GM19043 (cell line): ENCODE measurements around the gene GRAMD1C.
A peak's percentile ranks its signal among the peaks of the same experiment; 100 is the strongest.
"Not testable (repeated sequence)": the region's sequence is repeated elsewhere in the genome, so short reads cannot be mapped to it uniquely, and the experiment has no call there.

Experiments
- ATAC-seq: cut with Tn5 transposase; IDR thresholded peaks from one replicate; pipeline ENCODE4 v1.9.1; 2021; ENCODE audit warnings: low read depth; ENCODE audit not compliant: unreplicated experiment

Gene GRAMD1C

DNA sequence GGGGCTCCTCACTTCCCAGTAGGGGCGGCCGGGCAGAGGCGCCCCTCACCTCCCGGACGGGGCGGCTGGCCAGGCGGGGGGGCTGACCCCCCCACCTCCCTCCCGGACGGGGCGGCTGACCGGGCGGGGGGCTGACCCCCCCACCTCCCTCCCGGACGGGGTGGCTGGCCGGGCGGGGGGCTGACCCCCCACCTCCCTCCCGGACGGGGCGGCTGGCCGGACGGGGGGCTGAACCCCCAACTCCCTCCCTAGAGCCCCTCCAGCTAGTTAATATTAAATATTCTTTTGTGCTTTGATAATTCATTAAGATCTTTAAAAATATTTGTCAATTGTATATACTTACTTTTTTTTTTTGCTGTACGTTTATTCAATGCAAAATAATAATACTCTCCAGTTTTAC, 11.3 kb downstream of the GRAMD1C start:
- not testable (repeated sequence) for ATAC-seq

GRCh38 chr3:113850391-113850790, 11.8 kb downstream of the GRAMD1C start:
- ATAC-seq, result not testable (repeated sequence)

GRCh38 chr3:113852506-113852905, 13.9 kb downstream of the GRAMD1C start:
- no peak for ATAC-seq

GRCh38 chr3:113867506-113867905, 28.9 kb downstream of the GRAMD1C start:
- no peak for ATAC-seq

GRCh38 chr3:113873293-113873692, 34.7 kb downstream of the GRAMD1C start:
- no peak for ATAC-seq

DNA sequence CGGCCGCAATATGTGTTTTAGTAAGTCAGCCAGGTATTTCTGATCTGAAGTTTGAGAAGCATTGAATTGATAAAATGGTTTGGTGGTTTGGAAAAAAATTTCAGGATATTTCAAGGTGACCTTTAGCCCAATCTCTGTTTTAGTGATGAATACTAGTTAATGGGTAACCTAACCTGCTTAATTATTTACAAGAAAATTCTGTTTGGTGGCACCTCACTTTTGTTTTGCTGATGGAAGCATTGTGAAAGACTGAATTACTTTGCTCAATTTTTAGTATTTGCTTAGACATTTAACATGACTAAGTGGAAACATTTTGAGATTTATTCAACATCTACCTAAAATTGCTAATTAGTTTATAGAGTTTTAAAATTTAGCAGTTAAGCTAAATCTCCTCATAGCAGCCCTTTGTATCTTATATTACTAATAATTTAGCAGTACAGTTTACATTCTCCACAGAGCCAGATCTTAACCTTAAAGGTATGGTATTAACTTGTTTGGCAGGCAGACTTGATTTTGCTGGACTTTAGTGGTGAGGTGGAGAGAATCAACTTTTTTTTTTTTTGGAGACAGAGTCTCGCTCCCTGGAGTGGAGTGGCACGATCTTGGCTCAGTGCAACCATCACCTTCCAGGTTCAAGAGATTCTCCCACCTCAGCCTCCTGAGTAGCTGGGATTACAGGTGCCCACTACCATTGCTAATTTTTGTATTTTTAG, 35.4 kb downstream of the GRAMD1C start:
- no peak for ATAC-seq

- no peak for ATAC-seq
Observed at GRCh38 chr3:113878403-113878802, 39.8 kb downstream of the GRAMD1C start.

DNA sequence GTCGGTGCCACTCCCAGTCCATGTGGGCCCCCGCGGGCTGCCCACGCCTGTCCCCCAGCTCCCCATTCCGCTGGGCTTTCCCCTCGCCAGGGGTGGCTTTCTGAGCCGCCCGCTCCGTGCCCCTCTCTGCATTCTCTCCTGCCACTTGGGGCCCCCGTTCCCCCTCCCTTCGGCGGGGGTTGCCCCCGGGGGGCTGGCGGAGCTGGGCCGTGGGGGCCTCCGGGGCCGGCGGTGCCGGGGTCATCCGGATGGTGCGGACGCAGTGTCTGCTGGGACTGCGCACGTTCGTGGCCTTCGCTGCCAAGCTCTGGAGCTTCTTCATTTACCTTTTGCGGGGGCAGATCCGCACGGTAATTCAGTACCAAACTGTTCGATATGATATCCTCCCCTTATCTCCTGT, 46.5 kb downstream of the GRAMD1C start:
- no peak for ATAC-seq

GRCh38 chr3:113890256-113890900, 51.8 kb downstream of the GRAMD1C start:
- no peak for ATAC-seq

DNA sequence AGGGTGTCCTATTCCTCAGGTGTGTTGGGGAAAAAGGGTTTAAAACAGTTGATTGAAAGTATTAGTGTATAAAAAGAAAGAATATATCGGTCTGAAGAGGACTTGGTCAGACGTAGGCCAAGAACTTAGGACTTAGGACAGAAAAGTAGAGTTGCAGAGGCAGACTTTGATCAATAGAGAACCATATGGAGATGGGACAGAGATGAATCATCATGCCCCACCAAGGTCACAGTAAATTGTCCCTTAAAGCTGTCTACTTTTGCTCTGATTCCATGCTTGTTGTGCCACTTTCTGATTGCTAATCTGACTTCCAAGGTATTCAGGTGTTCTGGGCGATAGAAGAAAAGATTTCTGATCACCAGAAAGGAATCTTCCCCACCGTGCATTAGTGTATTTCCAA, 56.3 kb downstream of the GRAMD1C start:
- ATAC-seq, result no peak

GRCh38 chr3:113895964-113896363, 57.4 kb downstream of the GRAMD1C start:
- ATAC-seq, result no peak

DNA sequence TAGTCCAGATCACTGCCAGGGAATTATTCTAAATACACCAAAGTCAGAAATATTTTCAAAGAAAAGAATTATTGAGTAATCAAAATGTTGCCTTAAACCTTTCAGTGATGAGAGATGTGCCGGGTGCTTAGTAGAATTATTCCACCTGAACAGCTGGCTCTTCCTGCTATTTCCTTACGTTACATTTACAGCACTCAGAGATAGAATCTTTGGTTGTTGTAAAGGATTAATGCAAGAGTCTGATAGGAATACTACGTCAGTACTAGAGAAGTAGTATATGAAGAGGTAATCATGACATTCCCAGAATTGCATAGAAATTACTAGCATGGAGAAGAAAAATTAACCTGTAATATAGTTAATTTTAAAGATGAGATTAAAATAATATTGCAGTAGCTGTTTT, 58.3 kb downstream of the GRAMD1C start:
- ATAC-seq, result no peak

GRCh38 chr3:113897373-113897777, 58.8 kb downstream of the GRAMD1C start:
- no peak for ATAC-seq

DNA sequence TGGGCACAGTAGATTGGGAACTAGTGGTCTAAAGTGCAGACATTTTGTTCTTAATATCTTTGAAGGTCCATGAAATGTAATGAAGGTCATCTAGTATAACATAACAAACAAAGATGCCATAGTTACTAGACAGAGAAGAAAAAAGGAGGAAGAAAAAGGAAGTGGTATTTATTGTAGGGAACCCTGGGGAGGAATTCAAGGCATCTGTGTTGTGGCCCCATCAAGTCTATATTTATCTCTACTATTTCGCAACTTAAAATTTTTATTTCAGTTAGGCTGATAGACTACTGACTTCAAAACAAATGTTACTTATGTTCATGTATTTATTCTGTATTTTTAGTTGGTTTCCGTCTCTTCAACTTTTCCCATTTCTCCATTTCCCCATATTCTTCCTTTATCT, 60.3 kb downstream of the GRAMD1C start:
- no peak for ATAC-seq

- ATAC-seq, result no peak
Observed at GRCh38 chr3:113906568-113907140, 68.1 kb downstream of the GRAMD1C start.

- ATAC-seq, result no peak
Observed at GRCh38 chr3:113908133-113908532, 69.5 kb downstream of the GRAMD1C start.

DNA sequence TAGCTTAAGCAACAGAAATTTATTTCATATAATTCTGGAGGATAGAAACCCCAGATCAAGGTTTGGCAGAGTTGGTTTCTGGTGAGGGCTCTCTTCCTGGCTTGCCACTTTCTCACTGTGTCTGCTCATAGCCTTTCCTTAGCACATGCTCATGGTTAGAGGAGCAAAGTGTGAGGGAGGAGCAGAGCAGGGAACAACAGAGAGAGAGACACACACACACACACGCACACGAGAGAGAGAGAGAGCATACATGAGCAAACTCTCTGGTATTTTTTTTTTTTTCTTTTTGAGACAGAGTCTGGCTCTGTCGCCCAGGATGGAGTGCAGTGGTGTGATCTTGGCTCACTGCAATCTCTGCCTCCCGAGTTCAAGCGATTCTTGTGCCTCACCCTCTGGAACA, 72.4 kb downstream of the GRAMD1C start:
- no peak for ATAC-seq

DNA sequence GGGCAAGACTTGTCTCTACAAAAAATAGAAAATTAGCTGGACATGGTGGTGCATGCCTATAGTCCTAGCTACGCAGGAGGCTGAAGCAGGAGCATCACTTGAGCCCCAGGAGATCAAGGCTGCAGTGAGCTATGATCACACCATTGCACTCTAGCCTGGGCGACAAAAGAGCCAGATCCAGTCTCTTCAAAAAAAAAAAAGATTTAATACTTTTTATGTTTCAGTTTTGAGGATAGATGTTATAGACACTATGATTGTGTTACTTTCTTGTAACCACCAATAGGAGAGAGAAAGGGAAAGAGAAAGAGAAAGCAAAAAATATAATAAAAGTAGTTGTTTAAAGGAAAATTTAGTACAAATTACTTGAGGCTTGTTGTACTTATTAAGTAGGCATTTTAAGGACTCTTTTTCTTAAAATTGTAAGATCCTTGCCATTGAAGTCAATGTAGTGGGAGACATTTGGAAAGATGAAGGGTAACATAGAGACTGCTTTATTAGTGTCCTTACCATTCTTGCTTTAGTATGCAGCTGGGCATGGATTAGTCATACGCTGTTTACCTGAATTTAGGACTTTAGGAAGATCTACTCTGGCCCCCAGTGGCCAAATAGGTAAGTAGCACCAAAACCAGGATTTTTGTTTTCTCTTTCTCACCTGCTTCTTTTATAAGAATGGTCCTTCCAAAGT, 74.1 kb downstream of the GRAMD1C start:
- peak; percentile 96 for ATAC-seq

- no peak for ATAC-seq
Observed at GRCh38 chr3:113914646-113915045, 76.1 kb downstream of the GRAMD1C start.

- no peak for ATAC-seq
Observed at GRCh38 chr3:113927556-113927955, 89.0 kb downstream of the GRAMD1C start.

GRCh38 chr3:113946831-113947230, 108.2 kb downstream of the GRAMD1C start:
- ATAC-seq, result no peak
